Upper lobe of left lung (tissue), 4 donors: ENCODE measurements around the gene SLC6A13.

Source experiments
- EP300 ChIP-seq, 4 donors: sonication (generic); formaldehyde crosslinking; IDR thresholded peaks; one replicate each; pipeline ENCODE4 v1.5.1; 2017; ENCODE audit warnings: antibody characterized with exemption in 4 of 4, control low read depth in 2 of 4
- POLR2A ChIP-seq, 4 donors: fragments of 450-650 bp; IDR thresholded peaks; one replicate each; pipeline ENCODE4 v1.5.1; 2016 to 2017; ENCODE audit warnings: antibody characterized with exemption in 4 of 4, mild to moderate bottlenecking in 2 of 4
- TF ChIP-seq, protein P1 (sequence below), 6 experiments: fragments of 450-650 bp in 4 of 6; fragments of 200-600 bp in 2 of 6; sonication (generic) in 2 of 6; IDR thresholded peaks; one replicate each; pipeline ENCODE4 v1.5.1; 2016 to 2019; ENCODE audit warnings: antibody characterized with exemption in 6 of 6

GRCh38 chr12:205026-205425 is 57.6 kb downstream of the SLC6A13 start:
- TF ChIP-seq POLR2A (IDR thresholded peaks at IDR 0.05) = no peak
- TF ChIP-seq, protein P1, sequence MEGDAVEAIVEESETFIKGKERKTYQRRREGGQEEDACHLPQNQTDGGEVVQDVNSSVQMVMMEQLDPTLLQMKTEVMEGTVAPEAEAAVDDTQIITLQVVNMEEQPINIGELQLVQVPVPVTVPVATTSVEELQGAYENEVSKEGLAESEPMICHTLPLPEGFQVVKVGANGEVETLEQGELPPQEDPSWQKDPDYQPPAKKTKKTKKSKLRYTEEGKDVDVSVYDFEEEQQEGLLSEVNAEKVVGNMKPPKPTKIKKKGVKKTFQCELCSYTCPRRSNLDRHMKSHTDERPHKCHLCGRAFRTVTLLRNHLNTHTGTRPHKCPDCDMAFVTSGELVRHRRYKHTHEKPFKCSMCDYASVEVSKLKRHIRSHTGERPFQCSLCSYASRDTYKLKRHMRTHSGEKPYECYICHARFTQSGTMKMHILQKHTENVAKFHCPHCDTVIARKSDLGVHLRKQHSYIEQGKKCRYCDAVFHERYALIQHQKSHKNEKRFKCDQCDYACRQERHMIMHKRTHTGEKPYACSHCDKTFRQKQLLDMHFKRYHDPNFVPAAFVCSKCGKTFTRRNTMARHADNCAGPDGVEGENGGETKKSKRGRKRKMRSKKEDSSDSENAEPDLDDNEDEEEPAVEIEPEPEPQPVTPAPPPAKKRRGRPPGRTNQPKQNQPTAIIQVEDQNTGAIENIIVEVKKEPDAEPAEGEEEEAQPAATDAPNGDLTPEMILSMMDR (IDR thresholded peaks at IDR 0.05) = no peak
- peak in 1 of 4 donors; percentile 64 for TF ChIP-seq EP300 (IDR thresholded peaks at IDR 0.05)
